Ovary (tissue), 9 donors: ENCODE measurements around the gene GAL. TPM values are rescaled to one million over a fixed set of nuclear protein-coding genes. Genes with fewer than 3 reads are reported as not detected.

Experiments
- DNase-seq, 5 donors: peaks; one replicate each; pipeline ENCODE4 v3.0.0-alpha.2; 2019 to 2020
- H3K27ac ChIP-seq, 2 donors: fragments of 200-600 bp; one replicate each; pipeline versions ENCODE4 v1.5.1 to v1.8.0; 2019 to 2022
- H3K27me3 ChIP-seq: fragments of 200-600 bp; one replicate; pipeline ENCODE4 v1.8.0; 2022
- H3K36me3 ChIP-seq: fragments of 200-600 bp; sonication (generic); one replicate; pipeline ENCODE4 v1.5.1; 2019
- H3K4me1 ChIP-seq: one replicate; pipeline ENCODE4 v1.8.1; 2013; ENCODE audit warnings: mild to moderate bottlenecking, moderate library complexity; ENCODE audit not compliant: insufficient read depth
- H3K4me3 ChIP-seq: fragments of 200-600 bp; sonication (generic); one replicate; pipeline ENCODE4 v1.5.1; 2017
- H3K9me3 ChIP-seq, 2 donors: fragments of 200-600 bp in 1 of 2; sonication (generic) in 1 of 2; one replicate each; pipeline versions ENCODE4 v1.5.1 to v1.8.1; 2013 to 2019; ENCODE audit warnings: mild to moderate bottlenecking in 1 of 2, moderate library complexity in 1 of 2
- EP300 ChIP-seq: sonication (generic); formaldehyde crosslinking; IDR thresholded peaks from one replicate; pipeline ENCODE4 v1.6.1; 2017; ENCODE audit warnings: antibody characterized with exemption
- POLR2A ChIP-seq: fragments of 450-650 bp; IDR thresholded peaks from one replicate; pipeline ENCODE4 v1.6.1; 2017; ENCODE audit warnings: antibody characterized with exemption, mild to moderate bottlenecking, moderate library complexity
- WGBS, 3 donors: extraction: QIAGEN DNeasy Blood & Tissue Kit in 1 of 3; methylation state at CpG; one replicate each; pipeline versions ENCODE4 v1.1.5 to v1.1.7; 2013 to 2017; 5-methylcytosine and 5-hydroxymethylcytosine counted together
- intact Hi-C, 4 donors: fragments of 100-400 bp; cut with DNase I; formaldehyde crosslinking; loops; one replicate each; pipeline versions ENCODE4 v1.11.0 to v1.15.1; 2022 to 2023
- polyA plus RNA-seq, 2 donors: library from polyadenylated mRNA; stranded (reverse); fragments of 200-250 nt in 1 of 2; fragments of 350-450 nt in 1 of 2; fragmentation: Illumina TruSeq in 1 of 2; extraction: RNeasy Lipid Tissue Mini Kit (QIAGEN cat#74804) in 1 of 2; gene quantifications; one replicate each; pipeline ENCODE4 v1.2.3, GENCODE V29; 2013 to 2014
- total RNA-seq, 7 donors: library from RNA; depleted of rRNA in 2 of 7; stranded (reverse); fragments of >200 nt in 2 of 7; fragmentation: NEBNext Ultra II Directional in 3 of 7; extraction: Animal tissue kit (Norgen Biotek cat#: 25700) in 3 of 7; gene quantifications; one replicate each; pipeline versions ENCODE4 v1.1.0 to v1.2.4, GENCODE V29; 2016 to 2023
- TF ChIP-seq, protein P1 (sequence below), 3 donors: fragments of 450-650 bp in 2 of 3; fragments of 200-600 bp in 1 of 3; IDR thresholded peaks; one replicate each; pipeline versions ENCODE4 v1.5.1 to v1.8.0; 2016 to 2022; ENCODE audit warnings: antibody characterized with exemption in 3 of 3, mild to moderate bottlenecking in 1 of 3
- donor health status: DM: no; HTN: no; CAD: no; lungs with moderate emphysema.
- donor health status: DM: no; HTN: no; CAD: no.
- donor health status: Bipolar disorder and iron deficiency.
- donor health status: DM: yes; HTN: yes; CAD: no.
- donor health status: DM: no; HTN: no; CAD: no.
- donor health status: DM: yes; HTN: yes; CAD: no.

The GAL gene
- total and polyA plus RNA-seq, 9 donors = 0.19 to 1.4 (median 0.36) TPM; not detected in 6

DNA sequence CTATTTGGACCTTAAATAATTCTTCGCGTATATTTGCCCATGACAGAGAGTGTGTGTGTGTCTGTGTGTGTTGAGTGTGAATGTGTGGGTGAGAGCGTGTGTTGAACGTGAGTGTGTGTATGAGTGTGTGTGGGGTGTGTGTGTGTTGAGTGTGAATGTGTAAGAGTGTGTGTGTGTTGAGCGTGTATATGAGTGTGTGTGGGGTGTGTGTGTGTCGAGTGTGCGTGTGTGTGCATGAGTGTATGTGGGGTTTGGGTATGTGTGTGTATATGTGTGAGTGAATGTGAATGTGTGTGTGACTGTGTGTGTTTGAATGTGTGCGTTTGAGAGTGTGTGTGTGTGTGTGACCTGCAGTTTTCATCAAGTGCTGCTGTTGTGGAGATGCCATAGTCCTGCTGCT is 26.8 kb downstream of the GAL start:
- Histone ChIP-seq H3K27me3 (no peaks in the 10 kb centered on the region), H3K36me3 (no peaks in the 10 kb centered on the region), H3K27ac (no peak overlapping the region), H3K4me1 (no peaks in the 10 kb centered on the region), H3K4me3 (no peak overlapping the region), H3K9me3 (no peaks in the 10 kb centered on the region)
- DNase-seq = no peak
- intact Hi-C loops = loop anchor here in 1 of 4 donors (10.0 kb wide), 1 partner anchor 66 kb away; no protein-coding TSS in a partner anchor
- TF ChIP-seq EP300 = no peak
- no peak for TF ChIP-seq POLR2A
- TF ChIP-seq, protein P1, sequence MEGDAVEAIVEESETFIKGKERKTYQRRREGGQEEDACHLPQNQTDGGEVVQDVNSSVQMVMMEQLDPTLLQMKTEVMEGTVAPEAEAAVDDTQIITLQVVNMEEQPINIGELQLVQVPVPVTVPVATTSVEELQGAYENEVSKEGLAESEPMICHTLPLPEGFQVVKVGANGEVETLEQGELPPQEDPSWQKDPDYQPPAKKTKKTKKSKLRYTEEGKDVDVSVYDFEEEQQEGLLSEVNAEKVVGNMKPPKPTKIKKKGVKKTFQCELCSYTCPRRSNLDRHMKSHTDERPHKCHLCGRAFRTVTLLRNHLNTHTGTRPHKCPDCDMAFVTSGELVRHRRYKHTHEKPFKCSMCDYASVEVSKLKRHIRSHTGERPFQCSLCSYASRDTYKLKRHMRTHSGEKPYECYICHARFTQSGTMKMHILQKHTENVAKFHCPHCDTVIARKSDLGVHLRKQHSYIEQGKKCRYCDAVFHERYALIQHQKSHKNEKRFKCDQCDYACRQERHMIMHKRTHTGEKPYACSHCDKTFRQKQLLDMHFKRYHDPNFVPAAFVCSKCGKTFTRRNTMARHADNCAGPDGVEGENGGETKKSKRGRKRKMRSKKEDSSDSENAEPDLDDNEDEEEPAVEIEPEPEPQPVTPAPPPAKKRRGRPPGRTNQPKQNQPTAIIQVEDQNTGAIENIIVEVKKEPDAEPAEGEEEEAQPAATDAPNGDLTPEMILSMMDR (IDR thresholded peaks at IDR 0.05) = no peak
- 91 to 95% (median 93%) methylated on average over 8 of the region's 8 CpGs for WGBS, 3 donors

DNA sequence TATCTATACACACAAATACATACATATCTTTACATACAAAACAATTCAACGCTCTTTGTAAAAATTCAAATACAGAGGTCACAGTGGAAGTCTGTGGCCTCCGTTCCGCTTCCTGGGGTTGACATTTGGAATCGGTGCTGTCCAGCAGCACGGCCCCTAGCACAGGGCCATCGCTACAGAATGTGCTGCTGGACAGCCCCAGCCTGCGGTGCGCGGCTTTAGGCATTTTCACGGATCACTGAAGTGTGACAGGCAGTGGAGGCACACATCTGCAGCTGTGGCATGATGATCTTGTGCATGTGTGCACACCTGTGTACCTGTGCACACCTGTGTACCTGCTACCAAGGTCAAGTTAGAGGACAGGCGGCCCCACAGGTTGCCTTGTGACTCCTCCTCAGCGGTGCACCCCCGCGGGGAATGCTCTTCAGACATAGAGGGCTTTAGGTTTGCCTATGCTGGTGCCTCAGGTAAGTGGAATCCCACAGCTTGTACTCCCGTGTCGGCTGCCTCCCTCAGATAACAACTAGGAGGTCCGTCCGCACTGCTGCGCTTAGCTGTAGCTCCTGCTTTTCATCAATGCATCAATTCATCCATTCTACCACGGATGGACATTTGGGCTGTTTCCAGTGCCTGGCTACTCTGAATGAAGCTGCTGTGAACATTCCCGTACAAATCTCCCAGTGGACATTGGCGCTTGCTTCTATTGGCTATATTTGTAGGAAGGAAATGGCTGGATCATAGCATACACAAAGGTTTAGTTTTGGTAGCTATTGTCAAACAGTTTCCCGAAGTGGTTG is 29.9 kb downstream of the GAL start:
- H3K4me1 ChIP-seq = no peaks in the 10 kb centered on the region
- intact Hi-C loops = loop anchor here in 1 of 4 donors (10.0 kb wide), 1 partner anchor 69 kb away; no protein-coding TSS in a partner anchor
- DNase-seq = no peak
- no peaks in the 10 kb centered on the region for H3K27me3 ChIP-seq
- WGBS, 3 donors = 68 to 73% (median 72%) methylated on average over 23 of the region's 23 CpGs
- TF ChIP-seq, protein P1 (IDR thresholded peaks at IDR 0.05) = no peak
- TF ChIP-seq POLR2A = no peak
- no peak for TF ChIP-seq EP300
- no peak overlapping the region for H3K4me3 ChIP-seq
- H3K36me3 ChIP-seq = no peaks in the 10 kb centered on the region
- H3K27ac ChIP-seq = no peak overlapping the region
- no peaks in the 10 kb centered on the region for H3K9me3 ChIP-seq

DNA sequence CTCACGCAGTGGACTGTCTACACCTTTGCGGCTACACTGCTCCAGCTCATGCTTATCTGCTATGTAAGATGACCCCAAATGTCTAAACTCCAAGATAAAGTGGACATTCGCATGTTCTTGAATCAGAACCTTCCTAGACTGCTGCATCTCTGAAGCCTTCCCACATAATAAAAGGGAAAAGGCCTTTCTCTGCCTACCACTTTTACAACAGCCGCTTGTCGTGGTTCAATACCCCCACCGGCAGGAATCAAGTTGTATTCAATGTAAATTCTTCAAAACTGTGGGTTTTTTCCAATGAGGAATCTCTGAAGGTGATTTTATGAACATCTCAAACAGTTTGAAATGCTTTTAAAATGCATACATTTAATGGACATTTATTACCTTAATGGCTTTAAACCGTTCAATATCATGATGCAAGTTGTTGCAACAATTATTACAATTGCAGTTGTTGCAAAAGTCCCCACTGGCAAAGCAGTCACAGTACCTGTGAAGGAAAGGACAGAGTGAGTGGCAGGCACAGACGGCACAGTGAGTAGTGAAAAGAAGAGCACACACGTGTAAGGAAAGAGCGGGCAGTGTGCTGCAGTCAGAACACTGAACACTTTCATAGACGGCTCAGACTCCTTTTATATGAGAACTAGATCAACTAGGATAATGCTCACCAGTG is 31.2 kb downstream of the GAL start:
- Histone ChIP-seq H3K4me3 (no peak overlapping the region), H3K36me3 (no peaks in the 10 kb centered on the region), H3K4me1 (no peaks in the 10 kb centered on the region), H3K27me3 (no peaks in the 10 kb centered on the region), H3K27ac (no peak overlapping the region), H3K9me3 (no peaks in the 10 kb centered on the region)
- intact Hi-C loops = loop anchor here in 1 of 4 donors (10.0 kb wide), 1 partner anchor 71 kb away; no protein-coding TSS in a partner anchor
- TF ChIP-seq POLR2A = no peak
- TF ChIP-seq, protein P1 (IDR thresholded peaks at IDR 0.05) = no peak
- DNase-seq = no peak
- 83 to 85% (median 84%) methylated on average over 11 of the region's 11 CpGs for WGBS, 3 donors

DNA sequence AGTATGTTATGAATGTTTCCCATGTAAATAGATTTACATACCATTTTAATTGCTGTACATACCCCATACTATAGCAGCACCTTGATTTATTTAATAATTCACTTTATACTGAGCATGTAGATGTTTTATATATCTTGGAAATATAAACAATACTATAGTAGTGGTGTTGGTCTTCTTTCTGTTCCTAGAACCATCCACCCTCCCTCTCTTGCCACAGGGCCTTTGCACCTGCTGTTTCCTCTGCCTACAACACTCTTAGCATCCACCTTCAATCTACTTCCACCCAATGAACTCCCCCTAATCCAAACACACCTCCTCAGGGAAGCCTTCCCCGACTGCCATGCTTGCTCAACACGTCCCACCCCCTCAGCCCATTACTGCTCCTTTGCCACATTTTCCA is 36.7 kb downstream of the GAL start:
- H3K36me3 ChIP-seq = no peaks in the 10 kb centered on the region
- no peaks in the 10 kb centered on the region for H3K27me3 ChIP-seq
- H3K9me3 ChIP-seq = no peaks in the 10 kb centered on the region
- DNase-seq = no peak
- 87 to 94% (median 91%) methylated on average over 2 of the region's 2 CpGs for WGBS, 3 donors
- no peak overlapping the region for H3K27ac ChIP-seq
- intact Hi-C loops = no loop called here
- no peaks in the 10 kb centered on the region for H3K4me1 ChIP-seq
- H3K4me3 ChIP-seq = no peak overlapping the region
- TF ChIP-seq POLR2A = no peak

DNA sequence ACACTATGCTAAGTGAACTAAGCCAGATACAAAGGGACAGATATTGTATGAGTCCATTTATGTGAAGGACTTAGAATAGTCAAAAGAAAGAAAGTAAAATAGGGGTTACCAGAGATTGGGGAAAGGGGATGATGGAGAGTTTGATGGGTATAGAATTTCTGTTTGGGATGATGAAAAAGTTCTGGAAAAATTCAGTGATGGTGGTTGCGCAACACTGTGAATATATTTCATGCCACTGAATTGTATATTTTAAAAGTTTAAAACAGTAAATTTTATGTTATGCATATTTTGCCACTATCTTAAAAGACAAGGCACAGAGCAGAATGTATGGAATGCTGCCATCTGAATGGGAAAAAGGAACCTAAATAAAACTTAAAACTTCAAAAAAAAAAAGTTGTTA is 37.8 kb downstream of the GAL start:
- Histone ChIP-seq H3K36me3 (no peaks in the 10 kb centered on the region), H3K27ac (no peak overlapping the region), H3K4me3 (no peak overlapping the region), H3K27me3 (no peaks in the 10 kb centered on the region), H3K9me3 (no peaks in the 10 kb centered on the region), H3K4me1 (no peaks in the 10 kb centered on the region)
- intact Hi-C loops = no loop called here
- TF ChIP-seq EP300 (no peak), POLR2A (no peak)
- TF ChIP-seq, protein P1 (IDR thresholded peaks at IDR 0.05) = no peak
- DNase-seq = no peak
- WGBS, 3 donors = 94 to 98% (median 95%) methylated on average over 1 of the region's 1 CpG
